Mesodermal cell (in vitro differentiated cells): ENCODE data around the gene GPRIN3.

ENCODE experiments used
- H3K27ac ChIP-seq: 2 replicates; pipeline ENCODE4 v1.7.0; 2013; ENCODE audit warnings: mild to moderate bottlenecking, low read depth, low read length, moderate library complexity; ENCODE audit not compliant: severe bottlenecking
- H3K36me3 ChIP-seq: 2 replicates; pipeline ENCODE4 v1.7.1; 2013; ENCODE audit warnings: mild to moderate bottlenecking, low read length, moderate library complexity; ENCODE audit not compliant: control insufficient read depth, insufficient read depth
- H3K4me1 ChIP-seq: one replicate; pipeline ENCODE4 v1.7.1; 2013; ENCODE audit warnings: mild to moderate bottlenecking, low read length; ENCODE audit not compliant: insufficient read depth, control insufficient read depth, poor library complexity, severe bottlenecking
- H3K4me3 ChIP-seq: 2 replicates; pipeline ENCODE4 v1.7.0; 2013; ENCODE audit warnings: low read length, control low read depth, mild to moderate bottlenecking; ENCODE audit not compliant: insufficient read depth, poor library complexity, severe bottlenecking; ENCODE audit errors: extremely low read depth
- H3K9me3 ChIP-seq: 2 replicates; pipeline ENCODE4 v1.7.1; 2013; ENCODE audit warnings: mild to moderate bottlenecking, low read length, moderate library complexity; ENCODE audit not compliant: control insufficient read depth
- WGBS, 2 experiments: methylation state at CpG; one replicate each; pipeline ENCODE4 v1.1.5; 2013; ENCODE audit warnings: missing lambda C conversion rate in 2 of 2; ENCODE audit not compliant: insufficient coverage in 2 of 2; 5-methylcytosine and 5-hydroxymethylcytosine counted together

The GPRIN3 gene

DNA sequence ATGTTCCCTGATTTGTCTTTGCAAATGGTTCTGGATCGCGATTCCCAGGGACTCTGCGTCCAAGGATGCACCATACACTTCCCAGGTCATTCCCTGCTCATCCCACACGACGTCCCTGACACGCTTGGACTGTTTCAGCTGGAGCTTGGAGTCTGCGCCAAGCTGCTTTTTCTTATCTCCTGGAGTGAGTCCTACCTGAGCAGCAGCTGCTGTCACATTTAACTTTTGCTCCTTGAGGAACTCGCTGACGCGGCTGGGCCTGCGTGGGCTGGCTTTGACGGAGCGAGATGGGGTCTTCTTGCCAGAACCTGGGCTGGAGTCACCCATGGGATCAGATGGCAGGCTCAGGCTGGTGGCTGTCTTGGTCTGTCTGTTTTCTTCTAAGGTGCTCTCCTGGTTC is 59.6 kb downstream of the GPRIN3 start:
- no peak overlapping the region for H3K4me3 ChIP-seq
- no peaks in the 10 kb centered on the region for H3K4me1 ChIP-seq
- WGBS, 2 experiments = 92 to 97% methylated on average over 13 of the region's 13 CpGs
- no peaks in the 10 kb centered on the region for H3K36me3 ChIP-seq
- H3K9me3 ChIP-seq = no peaks in the 10 kb centered on the region
- no peak overlapping the region for H3K27ac ChIP-seq

DNA sequence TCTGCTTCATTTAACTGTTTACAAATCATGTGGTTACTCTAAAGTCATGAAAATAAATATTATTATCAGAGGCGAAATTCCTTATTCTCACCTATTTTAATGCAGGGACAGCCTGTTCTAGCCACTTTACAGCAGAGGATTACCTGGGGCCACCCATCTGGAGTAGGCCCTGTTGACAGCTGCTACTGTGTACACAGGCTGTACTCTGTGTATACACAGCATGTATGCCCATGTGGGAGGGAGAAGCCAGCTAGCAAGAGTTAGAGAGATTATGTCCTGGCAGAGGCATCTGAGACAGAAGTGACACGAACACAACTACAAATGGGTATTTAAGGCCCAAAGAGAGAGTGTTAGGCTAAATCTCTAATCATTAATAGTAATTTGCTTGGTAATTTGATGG is 62.1 kb downstream of the GPRIN3 start:
- Histone ChIP-seq H3K27ac (no peak overlapping the region), H3K36me3 (no peaks in the 10 kb centered on the region), H3K9me3 (no peaks in the 10 kb centered on the region), H3K4me3 (no peak overlapping the region), H3K4me1 (no peaks in the 10 kb centered on the region)
- 71 to 86% methylated on average over 1 of the region's 2 CpGs for whole genome bisulfite sequencing, 2 experiments

DNA sequence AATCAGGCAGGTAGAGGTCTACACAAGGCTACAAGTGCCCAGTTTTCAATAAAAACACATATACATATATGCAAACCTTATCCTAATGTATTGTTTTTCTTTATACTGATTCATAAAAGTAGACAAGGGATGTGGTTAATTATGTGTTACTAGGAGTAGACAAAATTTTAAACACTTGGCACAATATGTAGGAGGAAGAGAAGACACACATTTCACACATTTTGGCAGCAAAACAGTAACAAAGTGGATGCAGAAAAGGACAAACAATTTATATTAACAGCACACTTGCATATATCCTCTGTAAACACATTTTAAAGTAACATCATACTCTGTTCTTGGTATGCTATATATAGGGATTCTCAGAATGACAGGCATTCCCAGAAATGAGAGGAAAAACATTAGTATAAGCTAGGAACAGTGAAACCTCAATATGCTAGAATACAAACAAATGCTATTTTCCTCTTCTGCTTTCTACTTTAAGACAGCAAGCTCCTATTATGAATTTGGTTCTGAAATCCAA is 63.8 kb downstream of the GPRIN3 start:
- Histone ChIP-seq H3K36me3 (no peaks in the 10 kb centered on the region), H3K9me3 (no peaks in the 10 kb centered on the region), H3K27ac (no peak overlapping the region), H3K4me3 (no peak overlapping the region), H3K4me1 (no peaks in the 10 kb centered on the region)

DNA sequence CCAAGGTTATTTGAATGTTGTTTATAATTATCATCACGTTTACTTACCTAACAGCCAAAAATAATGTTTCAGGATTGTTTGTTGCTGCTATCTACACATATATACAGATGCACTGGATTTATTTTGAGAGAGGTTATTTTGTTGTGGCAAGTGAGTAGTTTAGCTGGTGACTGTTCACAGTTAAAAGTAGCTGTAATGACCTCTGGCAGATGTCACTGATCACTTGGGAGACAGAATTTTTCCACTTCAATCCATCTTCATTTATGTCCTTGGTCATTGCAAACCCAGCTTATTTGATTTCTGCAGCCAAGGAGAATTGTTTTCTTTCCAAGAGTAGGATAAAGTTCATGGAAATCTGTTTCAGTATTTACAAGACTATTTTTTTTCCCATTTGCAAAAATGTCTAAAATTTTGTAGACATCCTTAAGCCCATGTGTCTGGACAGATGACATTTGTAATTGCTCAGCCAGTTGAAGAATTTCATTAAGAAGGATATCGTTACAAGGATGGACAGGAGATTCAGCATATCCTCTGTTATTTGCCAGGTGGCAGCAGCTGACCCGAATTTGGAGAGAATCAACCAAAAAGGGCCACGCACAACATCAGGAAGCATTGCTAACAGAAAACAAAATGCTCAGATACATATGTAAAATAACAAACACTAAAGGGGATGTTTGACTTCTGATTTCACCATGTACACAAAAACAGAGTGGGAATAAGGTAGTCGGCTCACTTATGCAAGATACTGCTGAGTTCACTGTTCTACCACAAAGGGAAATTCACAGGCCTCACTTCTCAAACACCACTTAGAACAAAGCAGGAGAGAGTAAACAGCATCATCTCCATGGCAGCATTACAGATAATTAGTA is 64.5 kb downstream of the GPRIN3 start:
- Histone ChIP-seq H3K4me3 (no peak overlapping the region), H3K27ac (no peak overlapping the region), H3K9me3 (no peaks in the 10 kb centered on the region), H3K36me3 (no peaks in the 10 kb centered on the region), H3K4me1 (no peaks in the 10 kb centered on the region)
- 83 to 92% methylated on average over 1 of the region's 5 CpGs for WGBS, 2 experiments

DNA sequence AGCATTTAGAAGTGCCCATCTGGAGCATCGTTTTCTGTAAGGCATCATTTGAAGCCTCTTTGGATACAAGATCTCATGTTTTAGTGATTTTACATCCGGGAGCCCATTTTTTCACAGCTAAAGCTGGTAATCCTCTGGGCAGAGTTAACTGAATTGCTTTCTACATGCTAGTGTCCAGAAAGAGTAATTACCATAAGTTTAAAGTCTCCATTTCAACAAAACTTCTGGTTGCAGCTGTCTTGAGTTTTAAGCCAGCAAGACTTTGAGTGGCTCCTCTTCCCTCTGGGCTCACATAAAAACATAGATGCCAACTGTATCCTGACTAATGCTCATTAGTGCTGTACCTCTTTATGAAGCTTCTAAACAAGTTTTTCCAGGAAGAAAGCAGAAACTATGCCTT is 65.4 kb downstream of the GPRIN3 start:
- Histone ChIP-seq H3K9me3 (no peaks in the 10 kb centered on the region), H3K4me3 (no peak overlapping the region), H3K27ac (no peak overlapping the region), H3K36me3 (no peaks in the 10 kb centered on the region), H3K4me1 (no peaks in the 10 kb centered on the region)
- WGBS, 2 experiments = 71 to 96% methylated on average over 1 to 2 of the region's 2 CpGs

DNA sequence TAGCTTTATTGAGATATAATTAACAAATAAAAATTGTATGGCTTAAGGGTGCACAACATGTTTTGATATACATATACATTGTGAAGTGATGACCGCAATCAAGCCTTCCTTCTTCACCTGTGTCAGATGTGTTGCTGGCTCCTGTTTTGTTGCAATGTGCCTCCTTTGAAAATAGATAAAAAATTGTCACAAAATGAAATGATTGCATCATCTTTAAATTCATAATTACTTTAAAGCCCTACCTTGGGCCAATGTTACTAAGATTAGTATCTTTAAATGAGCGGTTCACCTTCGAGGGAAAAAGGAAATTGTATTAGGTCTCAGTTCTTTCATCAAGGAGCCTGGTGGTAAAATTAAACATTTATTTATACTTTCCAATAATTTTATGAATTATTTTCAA is 77.3 kb downstream of the GPRIN3 start:
- 83% methylated on average over 1 of the region's 3 CpGs; no CpG with 5 or more reads in 1 of the 2 experiments for WGBS, 2 experiments

DNA sequence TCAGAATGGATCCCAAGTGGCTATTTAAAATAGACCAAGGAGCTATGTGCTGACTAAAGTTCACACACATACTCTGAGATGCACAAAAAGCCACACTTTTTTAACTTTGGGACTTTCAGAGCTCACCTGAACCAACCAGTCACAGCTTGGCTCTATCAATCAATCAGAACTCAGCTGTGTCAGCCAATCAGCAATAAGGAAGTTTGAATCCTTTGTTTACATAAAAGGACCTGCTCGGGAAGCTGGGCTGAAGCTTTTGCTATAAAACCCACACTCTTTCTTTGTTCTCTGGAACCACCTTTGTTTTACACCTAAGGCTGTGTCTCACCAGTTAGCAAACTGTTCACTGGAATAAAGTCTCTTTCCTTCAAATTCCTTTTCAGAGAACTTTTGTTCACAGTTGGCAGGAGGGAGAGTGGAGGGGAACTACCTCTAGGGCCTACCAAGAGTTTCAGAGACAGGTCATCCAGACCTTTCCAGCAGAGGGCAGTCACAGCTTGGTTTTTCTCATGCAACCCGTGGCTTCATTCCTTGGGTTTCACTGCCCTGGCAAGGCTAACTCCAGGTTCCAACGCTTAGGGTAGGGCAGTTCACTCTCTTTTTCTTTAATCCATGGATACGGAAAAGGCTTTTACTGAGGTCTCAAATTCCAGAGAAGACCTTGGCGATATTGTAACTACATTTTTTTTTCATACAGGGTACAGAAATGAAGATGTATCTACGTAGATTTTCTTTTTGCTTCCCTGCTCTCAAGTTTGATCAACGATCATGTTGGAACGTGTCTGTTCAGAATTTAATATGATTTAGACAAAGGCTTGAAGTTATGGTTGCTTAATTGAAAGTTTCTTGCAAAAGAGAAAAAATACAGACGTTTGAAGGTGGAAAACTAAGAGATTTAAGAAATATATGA is 80.7 kb downstream of the GPRIN3 start:
- Histone ChIP-seq H3K4me1 (no peaks in the 10 kb centered on the region), H3K36me3 (no peaks in the 10 kb centered on the region), H3K4me3 (no peak overlapping the region), H3K27ac (no peak overlapping the region), H3K9me3 (no peaks in the 10 kb centered on the region)
- WGBS, 2 experiments = 57 to 64% methylated on average over 5 to 6 of the region's 9 CpGs

More for the DNA sequence above, 77.3 kb downstream of the GPRIN3 start:
- Histone ChIP-seq H3K4me1 (no peaks in the 10 kb centered on the region), H3K36me3 (no peaks in the 10 kb centered on the region), H3K4me3 (no peak overlapping the region), H3K27ac (no peak overlapping the region), H3K9me3 (no peaks in the 10 kb centered on the region)

DNA sequence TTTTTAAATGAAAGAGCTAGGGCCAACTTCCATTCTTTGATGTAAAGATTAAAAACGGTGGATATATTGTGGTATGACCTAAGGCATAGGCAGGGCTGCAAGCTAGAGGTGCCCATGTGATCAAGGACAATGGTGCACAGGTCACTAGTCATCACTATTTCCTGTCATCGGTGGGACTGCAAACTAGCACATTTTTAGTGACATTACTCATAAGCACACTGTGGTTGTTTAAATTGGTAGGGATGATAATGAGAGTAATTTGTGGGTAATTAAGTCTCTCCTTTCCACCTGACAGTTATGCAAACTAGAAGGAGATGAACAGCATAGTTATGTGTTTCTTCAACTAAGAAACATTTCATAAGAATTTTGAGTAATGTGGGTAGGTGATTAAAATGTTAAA is 85.4 kb downstream of the GPRIN3 start:
- H3K27ac ChIP-seq = no peak overlapping the region
- WGBS, 2 experiments = 82 to 100% methylated on average over 1 of the region's 2 CpGs
- H3K9me3 ChIP-seq = no peaks in the 10 kb centered on the region
- H3K4me3 ChIP-seq = no peak overlapping the region
- no peaks in the 10 kb centered on the region for H3K36me3 ChIP-seq
- H3K4me1 ChIP-seq = no peaks in the 10 kb centered on the region

DNA sequence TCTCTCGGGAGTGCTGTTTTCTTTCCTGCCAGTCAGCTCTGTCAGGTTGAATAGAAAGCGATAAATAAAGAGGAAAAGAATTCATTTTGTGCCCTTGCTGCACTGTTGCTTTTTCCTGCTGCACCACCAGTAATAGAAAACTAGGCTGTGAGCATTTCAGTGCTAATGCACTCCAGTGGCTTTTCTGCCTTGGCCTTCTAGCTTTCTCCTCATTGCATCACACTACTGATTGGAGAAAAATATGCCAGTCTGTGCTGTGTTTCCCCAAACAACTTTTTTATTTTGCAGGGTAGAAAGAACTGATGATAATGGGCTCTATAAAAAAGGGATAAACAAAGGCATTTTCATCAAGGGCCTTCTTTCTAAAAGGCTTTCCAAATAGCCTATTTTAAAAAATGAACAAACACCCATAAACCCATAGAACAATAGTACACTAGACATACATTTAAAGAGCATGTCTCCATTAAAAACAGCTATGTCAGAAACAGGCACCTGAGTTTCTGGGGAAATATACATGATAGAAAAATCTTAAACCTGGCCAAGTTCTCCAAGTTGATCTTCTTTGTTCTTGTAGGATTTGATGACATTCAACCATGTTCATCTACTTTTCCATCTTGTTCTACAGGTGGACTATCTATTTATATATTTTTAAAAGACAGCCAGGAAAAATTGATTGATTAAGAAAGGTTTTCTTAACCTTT is 86.3 kb downstream of the GPRIN3 start:
- Histone ChIP-seq H3K27ac (no peak overlapping the region), H3K4me3 (no peak overlapping the region), H3K36me3 (no peaks in the 10 kb centered on the region), H3K4me1 (no peaks in the 10 kb centered on the region), H3K9me3 (no peaks in the 10 kb centered on the region)
- 83 to 90% methylated on average over 1 to 2 of the region's 2 CpGs for WGBS, 2 experiments

DNA sequence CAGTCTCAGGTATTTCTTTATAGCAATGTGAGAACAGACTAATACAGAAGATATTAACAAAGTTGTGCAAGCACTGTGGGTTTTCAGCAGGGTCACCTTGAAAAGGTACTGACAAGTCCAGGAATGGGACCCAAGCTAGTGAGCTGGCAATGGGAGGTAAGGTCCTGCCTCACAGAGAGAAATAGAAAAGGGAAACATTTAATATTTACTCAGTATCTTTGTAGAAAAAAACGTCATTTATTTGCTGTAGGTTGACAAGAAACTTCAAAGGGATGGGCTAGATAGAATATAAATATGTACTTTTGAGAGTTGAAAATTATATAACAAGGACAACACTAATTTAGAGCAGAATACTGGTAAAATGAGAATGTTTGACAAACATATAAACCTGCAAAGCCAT is 89.0 kb downstream of the GPRIN3 start:
- Histone ChIP-seq H3K4me1 (no peaks in the 10 kb centered on the region), H3K4me3 (no peak overlapping the region), H3K36me3 (no peaks in the 10 kb centered on the region), H3K27ac (no peak overlapping the region), H3K9me3 (no peaks in the 10 kb centered on the region)
- WGBS, 2 experiments = no CpG with 5 or more reads among the region's 1 CpG
